ENCODE measurements around the gene YDJC. TPM values are rescaled to one million over a fixed set of nuclear protein-coding genes. Genes with fewer than 3 reads are reported as not detected.

YDJC gene
- total RNA-seq, 1 donor = 14.6 TPM

DNA sequence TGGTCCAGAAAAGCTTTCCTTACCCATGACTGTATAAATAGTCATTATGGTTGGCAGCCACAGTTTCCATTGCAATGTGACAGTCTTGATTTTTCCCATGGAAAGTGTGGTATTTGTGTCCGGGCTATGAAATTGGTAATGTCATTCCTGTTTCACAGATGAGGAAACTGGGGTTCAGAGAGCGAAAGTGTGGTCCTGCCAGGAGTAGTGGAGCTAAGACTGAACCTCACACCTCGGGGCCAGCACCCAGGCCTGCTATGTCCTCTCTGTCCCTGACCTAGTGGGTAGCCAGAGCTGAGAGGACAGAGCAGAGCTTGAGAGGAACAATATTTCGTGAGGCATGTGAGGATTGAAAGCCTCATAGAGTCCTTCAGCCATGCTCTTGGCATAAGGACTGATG lies 1.2 kb upstream of the YDJC start:
- TF ChIP-seq, protein P1, sequence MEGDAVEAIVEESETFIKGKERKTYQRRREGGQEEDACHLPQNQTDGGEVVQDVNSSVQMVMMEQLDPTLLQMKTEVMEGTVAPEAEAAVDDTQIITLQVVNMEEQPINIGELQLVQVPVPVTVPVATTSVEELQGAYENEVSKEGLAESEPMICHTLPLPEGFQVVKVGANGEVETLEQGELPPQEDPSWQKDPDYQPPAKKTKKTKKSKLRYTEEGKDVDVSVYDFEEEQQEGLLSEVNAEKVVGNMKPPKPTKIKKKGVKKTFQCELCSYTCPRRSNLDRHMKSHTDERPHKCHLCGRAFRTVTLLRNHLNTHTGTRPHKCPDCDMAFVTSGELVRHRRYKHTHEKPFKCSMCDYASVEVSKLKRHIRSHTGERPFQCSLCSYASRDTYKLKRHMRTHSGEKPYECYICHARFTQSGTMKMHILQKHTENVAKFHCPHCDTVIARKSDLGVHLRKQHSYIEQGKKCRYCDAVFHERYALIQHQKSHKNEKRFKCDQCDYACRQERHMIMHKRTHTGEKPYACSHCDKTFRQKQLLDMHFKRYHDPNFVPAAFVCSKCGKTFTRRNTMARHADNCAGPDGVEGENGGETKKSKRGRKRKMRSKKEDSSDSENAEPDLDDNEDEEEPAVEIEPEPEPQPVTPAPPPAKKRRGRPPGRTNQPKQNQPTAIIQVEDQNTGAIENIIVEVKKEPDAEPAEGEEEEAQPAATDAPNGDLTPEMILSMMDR (IDR thresholded peaks at IDR 0.05; ENCODE audit: insufficient read depth, low read length) = no peak
- no peak overlapping the region for H3K4me3 ChIP-seq (ENCODE audit: low read depth, low read length)
- no peak for DNase-seq (ENCODE audit: low read depth)

DNA sequence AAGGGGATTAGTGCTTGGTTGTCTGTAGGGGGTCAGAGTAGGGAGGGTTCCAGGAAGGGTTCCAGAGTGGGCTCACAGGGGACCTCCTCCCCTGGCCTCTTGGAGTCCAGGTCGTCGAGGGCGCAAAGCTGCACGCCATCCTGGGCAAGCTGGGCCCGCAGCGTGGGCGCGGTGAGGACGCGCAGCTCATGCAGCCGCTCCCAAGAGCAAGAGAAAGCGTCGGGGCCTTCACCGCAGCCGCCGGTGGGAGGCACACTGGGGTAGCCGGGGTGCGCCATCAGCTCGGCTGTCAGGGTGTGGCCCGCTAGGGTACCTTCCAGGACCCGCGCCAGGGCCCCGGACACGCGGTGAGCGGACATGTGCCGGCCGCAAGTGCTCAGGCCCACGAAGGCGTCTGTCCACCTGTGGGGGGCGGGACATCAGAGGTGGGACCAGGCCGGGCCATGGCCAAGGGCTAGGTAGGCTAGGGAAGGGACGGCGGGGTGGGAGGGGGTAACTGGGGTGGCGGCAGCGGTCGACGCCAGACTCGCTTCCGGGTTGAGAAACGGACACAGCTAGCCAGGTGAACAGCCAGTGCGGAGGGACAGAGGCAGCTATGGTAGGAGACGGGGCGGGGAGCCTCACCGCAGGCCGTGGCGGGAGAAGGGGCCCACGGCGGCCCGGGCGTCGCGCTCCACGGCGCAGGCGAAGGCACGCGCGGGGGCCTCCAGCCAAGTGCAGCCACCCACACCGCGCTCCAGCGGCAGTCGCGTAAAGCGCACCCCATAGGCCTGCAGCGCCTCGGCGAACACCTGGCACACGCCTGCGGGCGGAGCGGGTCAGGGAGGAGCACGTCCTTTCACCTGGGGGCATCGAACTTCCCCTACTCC lies 1.2 kb downstream of the YDJC start:
- TF ChIP-seq, protein P1 (IDR thresholded peaks at IDR 0.05; ENCODE audit: insufficient read depth, low read length) = no peak
- DNase-seq (ENCODE audit: low read depth) = no peak
- peak overlapping the region; percentile 93 for H3K4me3 ChIP-seq (ENCODE audit: low read depth, low read length)

DNA sequence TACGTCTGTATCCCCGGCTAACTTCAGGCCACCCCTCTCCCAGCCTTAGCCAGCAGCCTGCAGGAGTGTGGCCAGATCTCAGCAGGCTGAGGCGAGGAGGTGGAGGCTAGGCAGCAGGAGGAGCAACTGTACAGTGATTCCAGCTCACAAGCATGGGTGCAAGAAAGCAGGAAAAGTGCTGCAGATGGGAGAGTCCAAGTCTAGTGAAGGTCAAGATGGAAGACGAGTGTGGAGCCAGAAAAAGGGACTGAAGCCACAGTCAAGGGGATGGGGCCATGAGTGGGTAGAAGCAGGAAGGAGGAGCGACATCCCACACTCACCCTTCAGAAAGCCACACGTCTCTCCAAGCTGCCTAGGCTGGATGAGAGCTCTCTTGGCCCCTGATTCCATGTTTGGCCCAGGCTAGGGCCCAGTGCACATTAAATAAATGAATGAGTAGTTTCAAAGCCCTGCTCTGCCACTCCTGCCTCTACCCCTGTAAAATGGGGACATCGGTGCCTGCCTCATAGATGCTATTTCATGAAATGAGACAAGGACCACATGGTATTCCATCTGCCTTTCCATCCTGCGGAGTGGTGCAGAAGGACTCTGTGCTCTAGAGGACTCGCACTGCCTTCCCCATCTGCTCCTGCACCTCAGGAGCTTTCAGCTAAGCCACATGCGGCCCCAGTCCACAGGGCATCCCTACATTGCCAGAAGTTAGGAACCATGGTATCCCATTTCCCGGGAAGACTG lies 2.9 kb downstream of the YDJC start:
- H3K4me3 ChIP-seq (ENCODE audit: low read depth, low read length) = no peak overlapping the region
- DNase-seq (ENCODE audit: low read depth) = no peak
- TF ChIP-seq, protein P1 (IDR thresholded peaks at IDR 0.05; ENCODE audit: insufficient read depth, low read length) = no peak

DNA sequence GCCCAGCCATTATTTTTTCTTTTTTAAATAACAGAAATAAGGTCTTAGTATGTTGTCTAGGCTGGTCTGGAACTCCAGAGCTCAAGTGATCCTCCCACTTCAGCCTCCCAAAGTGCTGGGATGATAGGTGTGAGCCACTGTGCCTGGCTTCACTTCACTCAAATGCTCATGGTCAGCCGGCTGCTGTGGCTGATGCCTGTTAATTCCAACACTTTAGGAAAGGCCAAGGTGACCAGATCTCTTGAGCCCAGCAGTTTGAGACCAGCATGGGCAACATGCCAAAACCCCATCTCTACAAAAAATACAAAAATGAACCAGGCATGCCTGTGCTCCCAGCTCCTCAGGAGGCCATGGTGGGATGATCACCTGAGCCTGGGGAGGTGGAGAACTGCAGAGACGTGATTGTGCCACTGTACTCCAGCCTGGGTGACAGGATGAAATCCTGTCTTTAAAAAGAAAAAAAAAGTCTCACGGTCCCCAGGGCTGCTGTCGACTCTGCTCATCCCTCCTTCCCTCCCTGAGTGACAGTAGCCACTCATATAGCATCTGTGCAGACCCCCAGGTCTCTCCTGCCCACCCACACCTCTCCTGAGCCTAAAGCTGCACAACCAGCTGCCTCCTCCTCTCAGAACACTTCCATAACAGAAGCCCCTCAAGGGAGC lies 3.6 kb downstream of the YDJC start:
- TF ChIP-seq, protein P1 (IDR thresholded peaks at IDR 0.05; ENCODE audit: insufficient read depth, low read length) = no peak
- no peak overlapping the region for H3K4me3 ChIP-seq (ENCODE audit: low read depth, low read length)
- DNase-seq (ENCODE audit: low read depth) = no peak

DNA sequence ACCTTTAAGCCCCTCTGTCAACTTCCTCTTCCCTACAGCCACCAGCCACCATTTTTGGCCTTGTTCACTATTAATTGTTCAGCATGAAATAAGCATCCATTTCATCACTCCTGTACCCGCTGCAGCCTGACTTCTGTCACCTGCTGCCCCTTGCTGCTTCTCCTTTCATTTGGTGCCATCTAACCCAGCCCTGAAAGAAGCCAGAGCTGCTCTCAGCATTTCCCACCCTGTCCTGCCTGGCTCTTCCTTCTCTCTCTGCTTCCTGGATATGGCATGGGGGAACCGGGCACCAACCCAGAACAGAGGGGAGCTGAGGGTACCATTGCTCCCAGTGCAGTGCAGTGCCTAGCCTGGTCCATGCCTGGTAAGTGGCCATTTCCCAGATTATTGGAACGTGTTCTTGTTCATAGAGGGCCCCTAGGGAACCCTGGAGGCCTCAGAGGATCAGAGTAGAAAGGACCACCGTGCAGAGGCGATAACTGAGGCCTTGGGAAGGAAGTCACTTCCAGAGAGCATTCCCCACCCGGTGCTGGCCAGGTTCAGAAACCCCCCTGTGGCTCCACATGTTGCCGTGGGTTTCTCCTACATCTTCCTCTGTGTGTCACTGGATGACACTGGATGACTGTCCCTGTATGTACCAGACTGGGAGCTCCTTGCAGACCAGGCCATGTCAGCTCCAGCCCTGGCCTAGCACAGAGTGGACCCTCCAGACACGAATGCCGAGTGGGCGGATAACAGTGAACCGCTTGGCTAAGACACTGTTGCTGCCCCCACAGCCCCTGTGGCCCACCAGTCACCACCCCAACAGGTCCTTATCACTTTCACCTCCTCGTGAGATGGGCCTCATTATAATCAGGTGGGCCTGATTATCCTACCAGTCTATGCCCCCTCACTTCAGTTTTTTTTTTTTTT lies 4.7 kb downstream of the YDJC start:
- no peak overlapping the region for H3K4me3 ChIP-seq (ENCODE audit: low read depth, low read length)
- DNase-seq (ENCODE audit: low read depth) = no peak
- TF ChIP-seq, protein P1 (IDR thresholded peaks at IDR 0.05; ENCODE audit: insufficient read depth, low read length) = no peak

Measured in fibroblast of the aortic adventitia (primary cell).